Measurements from ENCODE around the gene GRIP1. TPM values are rescaled to one million over a fixed set of nuclear protein-coding genes. Genes with fewer than 3 reads are reported as not detected.

GRIP1 gene
- total and polyA plus RNA-seq, 2 experiments from 2014 or later, result 5.1 to 13.7 TPM

DNA sequence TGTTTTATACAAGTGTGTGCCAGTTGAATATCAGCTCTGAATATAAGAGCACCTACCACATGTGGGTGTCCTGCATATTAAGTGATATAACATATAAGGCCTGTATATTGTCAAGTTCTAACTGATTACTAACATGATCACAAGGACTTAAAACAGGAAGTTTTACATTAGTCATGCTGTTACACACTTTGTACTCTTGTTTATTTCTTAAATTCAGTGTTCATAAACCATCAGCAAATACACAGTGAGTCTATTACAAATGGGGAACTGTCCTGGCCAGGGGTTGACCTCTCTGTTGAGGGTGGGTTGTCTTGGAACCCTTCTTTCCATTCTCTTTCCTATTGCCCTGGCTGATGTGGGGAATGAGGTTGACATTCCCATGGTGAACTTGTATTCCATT, 357.4 kb downstream of the GRIP1 start (continued):
- TF ChIP-seq, protein P1, sequence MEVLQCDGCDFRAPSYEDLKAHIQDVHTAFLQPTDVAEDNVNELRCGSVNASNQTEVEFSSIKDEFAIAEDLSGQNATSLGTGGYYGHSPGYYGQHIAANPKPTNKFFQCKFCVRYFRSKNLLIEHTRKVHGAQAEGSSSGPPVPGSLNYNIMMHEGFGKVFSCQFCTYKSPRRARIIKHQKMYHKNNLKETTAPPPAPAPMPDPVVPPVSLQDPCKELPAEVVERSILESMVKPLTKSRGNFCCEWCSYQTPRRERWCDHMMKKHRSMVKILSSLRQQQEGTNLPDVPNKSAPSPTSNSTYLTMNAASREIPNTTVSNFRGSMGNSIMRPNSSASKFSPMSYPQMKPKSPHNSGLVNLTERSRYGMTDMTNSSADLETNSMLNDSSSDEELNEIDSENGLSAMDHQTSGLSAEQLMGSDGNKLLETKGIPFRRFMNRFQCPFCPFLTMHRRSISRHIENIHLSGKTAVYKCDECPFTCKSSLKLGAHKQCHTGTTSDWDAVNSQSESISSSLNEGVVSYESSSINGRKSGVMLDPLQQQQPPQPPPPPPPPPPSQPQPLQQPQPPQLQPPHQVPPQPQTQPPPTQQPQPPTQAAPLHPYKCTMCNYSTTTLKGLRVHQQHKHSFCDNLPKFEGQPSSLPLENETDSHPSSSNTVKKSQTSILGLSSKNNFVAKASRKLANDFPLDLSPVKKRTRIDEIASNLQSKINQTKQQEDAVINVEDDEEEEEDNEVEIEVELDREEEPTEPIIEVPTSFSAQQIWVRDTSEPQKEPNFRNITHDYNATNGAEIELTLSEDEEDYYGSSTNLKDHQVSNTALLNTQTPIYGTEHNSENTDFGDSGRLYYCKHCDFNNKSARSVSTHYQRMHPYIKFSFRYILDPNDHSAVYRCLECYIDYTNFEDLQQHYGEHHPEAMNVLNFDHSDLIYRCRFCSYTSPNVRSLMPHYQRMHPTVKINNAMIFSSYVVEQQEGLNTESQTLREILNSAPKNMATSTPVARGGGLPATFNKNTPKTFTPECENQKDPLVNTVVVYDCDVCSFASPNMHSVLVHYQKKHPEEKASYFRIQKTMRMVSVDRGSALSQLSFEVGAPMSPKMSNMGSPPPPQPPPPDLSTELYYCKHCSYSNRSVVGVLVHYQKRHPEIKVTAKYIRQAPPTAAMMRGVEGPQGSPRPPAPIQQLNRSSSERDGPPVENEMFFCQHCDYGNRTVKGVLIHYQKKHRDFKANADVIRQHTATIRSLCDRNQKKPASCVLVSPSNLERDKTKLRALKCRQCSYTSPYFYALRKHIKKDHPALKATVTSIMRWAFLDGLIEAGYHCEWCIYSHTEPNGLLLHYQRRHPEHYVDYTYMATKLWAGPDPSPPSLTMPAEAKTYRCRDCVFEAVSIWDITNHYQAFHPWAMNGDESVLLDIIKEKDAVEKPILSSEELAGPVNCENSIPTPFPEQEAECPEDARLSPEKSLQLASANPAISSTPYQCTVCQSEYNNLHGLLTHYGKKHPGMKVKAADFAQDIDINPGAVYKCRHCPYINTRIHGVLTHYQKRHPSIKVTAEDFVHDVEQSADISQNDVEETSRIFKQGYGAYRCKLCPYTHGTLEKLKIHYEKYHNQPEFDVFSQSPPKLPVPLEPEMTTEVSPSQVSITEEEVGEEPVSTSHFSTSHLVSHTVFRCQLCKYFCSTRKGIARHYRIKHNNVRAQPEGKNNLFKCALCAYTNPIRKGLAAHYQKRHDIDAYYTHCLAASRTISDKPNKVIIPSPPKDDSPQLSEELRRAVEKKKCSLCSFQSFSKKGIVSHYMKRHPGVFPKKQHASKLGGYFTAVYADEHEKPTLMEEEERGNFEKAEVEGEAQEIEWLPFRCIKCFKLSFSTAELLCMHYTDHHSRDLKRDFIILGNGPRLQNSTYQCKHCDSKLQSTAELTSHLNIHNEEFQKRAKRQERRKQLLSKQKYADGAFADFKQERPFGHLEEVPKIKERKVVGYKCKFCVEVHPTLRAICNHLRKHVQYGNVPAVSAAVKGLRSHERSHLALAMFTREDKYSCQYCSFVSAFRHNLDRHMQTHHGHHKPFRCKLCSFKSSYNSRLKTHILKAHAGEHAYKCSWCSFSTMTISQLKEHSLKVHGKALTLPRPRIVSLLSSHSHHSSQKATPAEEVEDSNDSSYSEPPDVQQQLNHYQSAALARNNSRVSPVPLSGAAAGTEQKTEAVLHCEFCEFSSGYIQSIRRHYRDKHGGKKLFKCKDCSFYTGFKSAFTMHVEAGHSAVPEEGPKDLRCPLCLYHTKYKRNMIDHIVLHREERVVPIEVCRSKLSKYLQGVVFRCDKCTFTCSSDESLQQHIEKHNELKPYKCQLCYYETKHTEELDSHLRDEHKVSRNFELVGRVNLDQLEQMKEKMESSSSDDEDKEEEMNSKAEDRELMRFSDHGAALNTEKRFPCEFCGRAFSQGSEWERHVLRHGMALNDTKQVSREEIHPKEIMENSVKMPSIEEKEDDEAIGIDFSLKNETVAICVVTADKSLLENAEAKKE (CRISPR knock-in tag; IDR thresholded peaks at IDR 0.05), result no peak
- TF ChIP-seq NANOG (IDR thresholded peaks at IDR 0.05; ENCODE audit: borderline replicate concordance) (no peak), STAT1 (IDR thresholded peaks at IDR 0.05; ENCODE audit: unreplicated experiment) (no peak), JUNB (IDR thresholded peaks at IDR 0.05; ENCODE audit: unreplicated experiment) (no peak), CREB1 (CRISPR knock-in tag; IDR thresholded peaks at IDR 0.05; ENCODE audit: low read depth) (no peak), EZH2phosphoT487 (IDR thresholded peaks at IDR 0.05; ENCODE audit: unreplicated experiment) (no peak), ZNF114 (CRISPR knock-in tag; IDR thresholded peaks at IDR 0.05) (no peak), EZH2 (IDR thresholded peaks at IDR 0.05; ENCODE audit: low read depth, unreplicated experiment) (no peak), POLR2AphosphoS5 (IDR thresholded peaks at IDR 0.05; ENCODE audit: low read depth) (no peak)
- TF ChIP-seq, protein P2, sequence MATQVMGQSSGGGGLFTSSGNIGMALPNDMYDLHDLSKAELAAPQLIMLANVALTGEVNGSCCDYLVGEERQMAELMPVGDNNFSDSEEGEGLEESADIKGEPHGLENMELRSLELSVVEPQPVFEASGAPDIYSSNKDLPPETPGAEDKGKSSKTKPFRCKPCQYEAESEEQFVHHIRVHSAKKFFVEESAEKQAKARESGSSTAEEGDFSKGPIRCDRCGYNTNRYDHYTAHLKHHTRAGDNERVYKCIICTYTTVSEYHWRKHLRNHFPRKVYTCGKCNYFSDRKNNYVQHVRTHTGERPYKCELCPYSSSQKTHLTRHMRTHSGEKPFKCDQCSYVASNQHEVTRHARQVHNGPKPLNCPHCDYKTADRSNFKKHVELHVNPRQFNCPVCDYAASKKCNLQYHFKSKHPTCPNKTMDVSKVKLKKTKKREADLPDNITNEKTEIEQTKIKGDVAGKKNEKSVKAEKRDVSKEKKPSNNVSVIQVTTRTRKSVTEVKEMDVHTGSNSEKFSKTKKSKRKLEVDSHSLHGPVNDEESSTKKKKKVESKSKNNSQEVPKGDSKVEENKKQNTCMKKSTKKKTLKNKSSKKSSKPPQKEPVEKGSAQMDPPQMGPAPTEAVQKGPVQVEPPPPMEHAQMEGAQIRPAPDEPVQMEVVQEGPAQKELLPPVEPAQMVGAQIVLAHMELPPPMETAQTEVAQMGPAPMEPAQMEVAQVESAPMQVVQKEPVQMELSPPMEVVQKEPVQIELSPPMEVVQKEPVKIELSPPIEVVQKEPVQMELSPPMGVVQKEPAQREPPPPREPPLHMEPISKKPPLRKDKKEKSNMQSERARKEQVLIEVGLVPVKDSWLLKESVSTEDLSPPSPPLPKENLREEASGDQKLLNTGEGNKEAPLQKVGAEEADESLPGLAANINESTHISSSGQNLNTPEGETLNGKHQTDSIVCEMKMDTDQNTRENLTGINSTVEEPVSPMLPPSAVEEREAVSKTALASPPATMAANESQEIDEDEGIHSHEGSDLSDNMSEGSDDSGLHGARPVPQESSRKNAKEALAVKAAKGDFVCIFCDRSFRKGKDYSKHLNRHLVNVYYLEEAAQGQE (IDR thresholded peaks at IDR 0.05; ENCODE audit: unreplicated experiment), result no peak
